ENCODE data around the gene EXOSC3. TPM values are rescaled to one million over a fixed set of nuclear protein-coding genes. Genes with fewer than 3 reads are reported as not detected.

The EXOSC3 gene
- total and polyA plus RNA-seq, 10 of the 15 experiments (the other 5 are each of a cell fraction or from before 2014, with no cell fraction given) = 8.2 to 161 (median 61.4) TPM

GRCh38 chr9:37800631-37801286 is 15.9 kb upstream of the EXOSC3 start, which contains the start of gene DCAF10 (continued):
- peak; percentile 52; the same call in 1 of the 2 replicates for TF ChIP-seq SMAD5 (IDR thresholded peaks at IDR 0.05; ENCODE audit: low read depth)

GRCh38 chr9:37798677-37799076 is 13.8 kb upstream of the EXOSC3 start:
- intact Hi-C loops (cut with micrococcal nuclease; ENCODE audit: unreplicated experiment) = no loop called here

More at GRCh38 chr9:37798677-37799076, 13.8 kb upstream of the EXOSC3 start:
- in situ Hi-C loops (cut with MboI) = no loop called here
- no peak overlapping the region for H2AFZ ChIP-seq (ENCODE audit: control insufficient read depth, low read depth, low read length)
- ChIA-PET SMC1A (ENCODE audit: uncharacterized antibody, unreplicated experiment) (no interaction called here), POLR2A (interaction anchor here (1.7 kb wide), 1 partner anchor 9 kb away, joined by 7 read pairs; no protein-coding TSS in a partner anchor), CTCF (interaction anchor here (1.1 kb wide), 1 partner anchor 207 kb away, joined by 5 read pairs; no protein-coding TSS in a partner anchor), RAD21 (ENCODE audit: unreplicated experiment) (interaction anchor here (2.3 kb wide), 1 partner anchor 14 kb away, joined by 11 read pairs; the partner anchor contains the start of gene EXOSC3)
- peaks cover 3% of the 10 kb centered on the region; the same call in 1 of the 2 replicates for H4K20me1 ChIP-seq (ENCODE audit: control insufficient read depth, insufficient read depth)
- H3K27ac ChIP-seq (ENCODE audit: control insufficient read depth, insufficient read depth) = no peak overlapping the region
- no peaks in the 10 kb centered on the region for H3K9me3 ChIP-seq (replicated peaks; ENCODE audit: control insufficient read depth, insufficient read depth, low read length)
- WGBS (ENCODE audit: insufficient coverage, insufficient replicate concordance, low lambda C conversion rate, missing lambda C conversion rate) = 0% methylated on average over 1 of the region's 1 CpG
- 0 out of 2 replicates have a peak overlapping the region, but pooled peaks have one; percentile 23 for H3K4me2 ChIP-seq (ENCODE audit: control insufficient read depth, insufficient read depth)
- TF ChIP-seq ZBTB33 (IDR thresholded peaks at IDR 0.05) (no peak), CEBPB (IDR thresholded peaks at IDR 0.05; ENCODE audit: borderline replicate concordance in 1 of 2, low read depth in 2 of 2, low read length in 2 of 2) (peak in 1 of 2 experiments; percentile 25; a peak in 1 of 4 replicates), SRF (IDR thresholded peaks at IDR 0.05; ENCODE audit: low read depth in 2 of 2, low read length in 2 of 2) (no peak)
- H3K4me1 ChIP-seq (ENCODE audit: control insufficient read depth, insufficient read depth, low read length) = peaks cover 10% of the 10 kb centered on the region; the same call in 1 of the 2 replicates
- H3K36me3 ChIP-seq (ENCODE audit: control insufficient read depth in 2 of 2, insufficient read depth in 2 of 2, low read length in 1 of 2) = no peaks in the 10 kb centered on the region
- H3K4me3 ChIP-seq = no peak overlapping the region
- no peaks in the 10 kb centered on the region for H3K27me3 ChIP-seq (replicated peaks in 1 of 2; ENCODE audit: control insufficient read depth in 2 of 2, insufficient read depth in 2 of 2, low read length in 1 of 2)
- no peak overlapping the region for H3K9ac ChIP-seq (ENCODE audit: control insufficient read depth, insufficient read depth, low read length)
- no TSS peak for BruUV-seq (replicated peaks)
- peaks cover 37% of the 10 kb centered on the region for H3K79me2 ChIP-seq (ENCODE audit: control insufficient read depth, insufficient read depth, low read length)
- FAIRE-seq = no peak
- ATAC-seq = no peak
- no peak for DNase-seq (ENCODE audit: low read depth, low spot score)
